Measurements from ENCODE around the gene TREML2.
A peak's percentile ranks its signal among the peaks of the same experiment; 100 is the strongest.
"Not testable (repeated sequence)": the region's sequence is repeated elsewhere in the genome, so short reads cannot be mapped to it uniquely, and the experiment has no call there.

The TREML2 gene, protein sequence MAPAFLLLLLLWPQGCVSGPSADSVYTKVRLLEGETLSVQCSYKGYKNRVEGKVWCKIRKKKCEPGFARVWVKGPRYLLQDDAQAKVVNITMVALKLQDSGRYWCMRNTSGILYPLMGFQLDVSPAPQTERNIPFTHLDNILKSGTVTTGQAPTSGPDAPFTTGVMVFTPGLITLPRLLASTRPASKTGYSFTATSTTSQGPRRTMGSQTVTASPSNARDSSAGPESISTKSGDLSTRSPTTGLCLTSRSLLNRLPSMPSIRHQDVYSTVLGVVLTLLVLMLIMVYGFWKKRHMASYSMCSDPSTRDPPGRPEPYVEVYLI

DNA sequence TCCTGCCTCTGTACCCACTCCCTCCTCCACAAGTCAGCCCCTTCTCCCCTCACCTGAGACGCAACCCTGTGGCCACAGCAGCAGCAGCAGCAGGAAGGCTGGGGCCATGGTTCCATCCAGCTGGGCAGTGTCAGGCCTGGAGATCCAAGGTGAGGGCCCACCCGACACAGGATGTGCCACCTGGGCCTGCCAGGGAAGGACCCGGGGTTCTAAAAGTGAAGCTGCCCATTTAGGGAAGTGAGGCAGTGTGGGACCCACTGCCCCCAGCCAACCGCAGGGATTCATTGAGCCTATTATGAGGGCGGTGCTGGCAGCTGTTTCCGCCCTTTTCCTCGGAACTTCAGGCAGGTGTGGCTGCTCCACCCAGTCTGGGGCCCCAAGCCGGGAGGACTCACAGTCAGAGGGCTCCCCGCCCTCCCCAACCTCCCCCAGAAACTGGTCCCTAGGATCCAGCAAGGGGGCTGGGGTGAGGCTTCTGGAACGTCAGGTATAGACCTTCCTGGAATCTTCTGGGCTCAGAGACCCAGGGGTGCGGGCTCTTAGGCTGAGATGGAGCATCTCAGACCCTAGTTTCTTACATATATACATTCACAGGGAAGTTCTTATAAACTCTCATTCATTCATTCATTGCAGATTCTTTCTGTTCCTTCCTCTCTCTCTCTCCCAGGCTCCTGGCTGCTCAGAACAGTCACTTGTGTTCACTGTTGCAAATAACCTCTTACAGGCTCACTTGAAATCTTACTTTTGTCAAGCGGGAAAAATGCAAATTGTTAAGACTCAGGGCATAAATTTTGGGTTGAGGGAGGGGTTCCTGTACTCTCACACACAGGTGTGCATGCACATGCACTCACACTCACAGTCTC, at the start of gene TREML2:
Gene TREML2 (minus strand): TSS at position 249 of the 863 bp plus-strand sequence. CDS start 141 bp downstream, at position 108.
- peak; percentile 35 for DNase-seq

DNA sequence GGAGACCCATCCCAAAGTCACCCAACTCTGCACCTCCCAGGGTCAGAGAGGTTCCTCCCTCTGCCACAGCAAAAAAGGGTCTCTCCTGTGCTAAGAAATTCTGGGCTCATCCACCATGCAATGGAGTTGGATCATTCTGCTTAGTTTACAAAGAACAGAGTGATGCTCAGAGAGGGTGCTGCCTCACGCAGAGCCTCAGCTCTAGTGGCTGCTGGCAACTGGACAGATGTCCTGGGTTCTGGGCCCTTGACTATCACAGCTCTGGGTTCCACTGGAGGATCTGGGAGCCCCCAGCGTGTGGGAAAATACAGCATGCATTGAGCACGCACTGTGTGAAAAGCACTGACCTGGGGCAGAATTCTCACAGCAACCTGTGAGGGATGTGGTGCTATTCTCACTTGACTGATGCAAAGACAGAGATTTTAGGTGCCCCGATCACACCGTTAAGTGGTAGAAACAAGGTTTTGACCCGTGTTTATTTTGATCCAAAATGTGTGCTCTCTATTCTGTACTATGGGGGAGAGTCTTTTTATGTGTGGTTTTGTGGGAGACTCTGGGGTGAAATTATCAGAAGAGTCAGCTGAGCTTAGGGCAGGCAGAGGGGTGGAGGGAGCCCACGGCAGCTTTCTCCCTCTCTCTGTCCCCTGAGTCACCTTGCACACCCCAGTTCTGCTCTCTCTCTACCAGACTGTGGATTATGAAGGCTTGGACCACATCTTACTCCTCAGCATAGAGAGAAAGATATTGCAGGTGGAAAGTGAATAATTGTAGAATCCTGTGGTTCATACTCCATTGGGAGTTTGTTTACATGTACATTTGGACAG, 47.1 kb upstream of the TREML2 start:
- DNase-seq: no peak

DNA sequence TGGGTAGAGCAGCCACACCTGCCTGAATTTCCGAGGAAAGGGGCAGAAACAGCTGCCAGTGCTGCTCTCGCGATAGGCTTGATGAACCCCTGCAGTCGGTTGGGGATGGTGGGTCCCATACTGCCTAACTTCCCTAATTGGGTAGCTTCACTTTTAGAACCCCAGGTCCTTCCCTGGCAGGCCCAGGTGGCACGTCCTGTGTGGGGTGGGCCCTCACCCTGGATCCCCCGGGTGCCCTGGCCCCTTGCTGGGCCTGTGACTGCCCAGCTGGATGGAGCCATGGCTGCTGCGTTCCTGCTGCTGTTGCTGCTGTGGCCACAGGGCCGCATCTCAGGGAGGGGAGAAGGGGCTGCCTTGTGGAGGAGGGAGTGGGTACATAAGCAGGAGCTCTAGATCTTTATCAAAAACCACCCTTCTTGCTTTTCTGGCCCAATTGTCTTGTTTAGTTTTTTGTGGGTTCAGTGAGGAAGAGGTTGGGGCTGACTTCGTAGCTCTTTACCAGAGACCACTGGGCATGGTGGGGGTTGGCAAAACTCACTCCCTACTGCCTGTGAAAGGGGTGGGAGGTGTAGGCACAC, 46.4 kb upstream of the TREML2 start:
- no peak for DNase-seq

DNA sequence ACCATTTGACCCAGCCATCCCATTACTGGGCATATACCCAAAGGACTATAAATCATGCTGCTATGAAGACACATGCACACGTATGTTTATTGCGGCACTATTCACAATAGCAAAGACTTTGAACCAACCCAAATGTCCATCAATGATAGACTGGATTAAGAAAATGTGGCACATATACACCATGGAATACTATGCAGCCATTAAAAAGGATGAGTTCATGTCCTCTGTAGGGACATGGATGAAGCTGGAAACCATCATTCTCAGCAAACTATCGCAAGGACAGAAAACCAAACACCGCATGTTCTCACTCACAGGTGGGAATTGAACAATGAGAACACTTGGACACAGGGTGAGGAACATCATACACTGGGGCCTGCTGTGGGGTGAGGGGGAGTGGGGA, 45.6 kb upstream of the TREML2 start:
- DNase-seq: not testable (repeated sequence)

DNA sequence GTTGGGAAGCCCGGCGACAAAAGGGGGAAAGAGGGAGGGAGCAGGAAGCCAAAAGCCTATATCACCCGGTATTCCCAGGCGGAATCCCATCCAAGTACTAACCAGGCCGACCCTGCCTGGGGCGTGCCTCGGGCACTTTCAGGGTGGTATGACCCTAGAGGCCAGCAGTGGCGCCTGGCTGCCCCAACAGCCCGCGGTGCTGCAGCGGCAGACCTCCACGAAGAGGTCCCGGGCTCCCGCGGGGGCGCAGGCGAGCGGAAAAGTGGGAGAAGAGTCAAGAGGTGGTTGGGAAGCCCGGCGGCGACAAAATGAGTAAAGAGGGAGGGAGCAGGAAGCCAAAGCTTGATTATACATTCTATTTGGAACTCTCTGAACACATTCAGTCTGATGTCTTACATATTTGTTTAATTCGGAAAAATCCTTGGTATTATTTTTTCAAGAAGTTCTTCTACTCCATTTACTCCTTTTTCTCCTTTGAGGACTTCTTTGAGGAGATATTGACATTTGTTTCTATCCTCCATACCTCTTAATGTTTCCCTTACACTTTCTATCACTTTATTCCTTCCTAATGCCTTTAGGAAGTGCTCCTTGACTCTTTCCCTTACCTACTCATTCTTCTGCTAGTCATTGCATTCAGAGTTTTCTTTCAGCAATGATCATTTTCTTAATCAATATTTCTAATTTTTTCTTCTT, 38.7 kb upstream of the TREML2 start:
- DNase-seq: no peak

DNA sequence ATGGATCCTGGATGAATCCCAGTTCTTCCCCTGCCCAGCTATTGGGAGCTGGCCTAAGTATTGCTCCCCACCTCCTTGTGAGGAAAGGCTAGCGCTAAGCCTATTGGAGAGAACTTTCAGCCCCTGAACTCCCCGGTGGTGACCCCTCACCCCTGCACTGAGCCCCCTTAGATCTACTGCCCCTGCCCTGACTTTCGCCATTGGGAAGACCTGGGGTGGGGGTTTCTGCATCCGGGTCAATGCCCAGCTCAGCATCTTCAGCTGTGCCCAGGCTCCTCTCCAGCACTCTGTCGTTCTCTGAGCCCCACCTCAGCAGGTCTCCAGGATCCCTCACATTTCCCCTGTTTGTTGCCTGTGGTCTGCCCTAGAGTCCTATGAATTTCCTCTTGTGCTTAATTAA, 36.2 kb upstream of the TREML2 start:
- no peak for DNase-seq

GRCh38 chr6:41236276-41236675, 35.3 kb upstream of the TREML2 start:
- no peak for DNase-seq

DNA sequence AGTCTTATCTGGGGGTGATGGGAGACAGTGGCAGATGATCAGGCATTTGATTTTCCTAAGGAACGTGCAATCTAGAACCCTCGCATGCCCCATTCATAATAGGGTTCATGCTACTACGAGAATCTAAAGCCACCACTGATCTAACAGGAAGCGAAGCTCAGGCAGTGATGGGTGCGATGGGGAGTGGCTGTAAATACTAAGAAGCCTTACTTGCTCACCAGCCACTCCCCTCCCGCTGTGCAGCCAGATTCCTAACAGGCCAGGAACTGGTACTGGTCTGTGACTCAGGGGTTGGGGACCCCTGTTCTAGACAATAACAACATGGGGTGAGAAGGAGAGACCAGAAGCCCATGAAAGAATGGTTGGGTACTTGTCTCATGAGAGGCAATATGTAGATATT, 31.7 kb upstream of the TREML2 start:
- DNase-seq: no peak

DNA sequence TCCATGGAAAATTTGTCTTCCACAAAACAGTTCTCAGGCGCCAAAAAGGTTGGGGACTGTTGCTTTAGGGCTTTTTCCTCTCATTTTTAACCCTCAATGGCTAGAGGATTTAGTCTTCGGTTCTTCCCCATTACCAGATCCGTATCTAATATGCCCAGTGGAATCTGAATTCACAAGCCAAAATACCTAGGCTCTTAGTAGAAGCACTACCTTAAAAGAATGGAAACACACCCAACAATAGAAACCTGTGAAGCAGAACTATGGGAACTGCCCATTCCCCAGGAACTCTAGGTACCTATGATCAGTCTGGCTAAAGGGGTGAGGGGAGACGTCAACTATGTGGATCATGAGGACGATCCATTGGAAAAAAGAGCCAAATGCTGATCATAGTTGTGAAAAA, 30.3 kb upstream of the TREML2 start:
- DNase-seq: no peak

GRCh38 chr6:41229721-41230120, 28.8 kb upstream of the TREML2 start:
- no peak for DNase-seq

- DNase-seq: no peak
These were observed 27.7 kb upstream of the TREML2 start for GRCh38 chr6:41228616-41229015.

DNA sequence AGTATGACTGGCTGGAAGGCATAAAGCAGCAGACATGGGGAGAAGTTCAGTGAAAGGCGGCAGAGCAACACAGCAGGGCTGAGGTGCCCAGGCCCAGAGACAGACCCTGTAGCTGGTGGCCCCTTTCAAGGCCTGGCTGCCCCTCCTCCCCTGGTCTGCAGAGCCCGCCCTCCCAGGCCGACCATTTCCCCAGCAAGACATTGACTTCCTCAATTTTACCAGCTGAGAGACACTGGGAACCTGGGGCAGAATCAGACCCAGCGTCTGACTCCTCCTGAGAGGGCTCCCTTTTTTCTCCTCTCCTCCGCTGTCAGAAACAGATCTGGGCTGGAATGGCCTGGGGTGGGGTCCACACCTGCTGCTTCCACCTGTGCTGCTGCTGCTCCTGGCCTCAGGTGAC, 27.1 kb upstream of the TREML2 start, which contains the start of gene TREML4:
Gene TREML4 (plus strand): TSS at position 254 of the 400 bp plus-strand sequence. CDS start 79 bp downstream, at position 333.
- DNase-seq: peak; percentile 30

GRCh38 chr6:41226752-41227151, 25.8 kb upstream of the TREML2 start:
- DNase-seq: no peak

DNA sequence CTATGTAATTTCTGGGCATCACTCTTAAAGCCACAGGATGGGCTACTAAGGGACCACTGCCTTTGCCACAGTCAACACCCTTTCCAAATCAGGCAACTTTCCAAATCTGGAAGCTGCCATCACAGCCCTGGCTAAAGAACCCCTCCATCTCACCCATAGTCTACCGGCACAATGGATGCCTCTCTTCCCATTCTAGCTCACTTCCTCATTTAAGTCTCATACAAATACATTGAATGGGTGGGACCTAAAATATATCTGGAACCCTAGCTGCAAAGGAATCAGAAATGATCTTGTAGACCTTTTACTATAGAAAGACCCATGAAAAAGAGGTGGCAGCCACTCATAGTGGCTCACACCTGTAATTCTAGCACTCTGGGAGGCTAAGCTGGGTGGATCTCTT, 23.9 kb upstream of the TREML2 start:
- DNase-seq: no peak

DNA sequence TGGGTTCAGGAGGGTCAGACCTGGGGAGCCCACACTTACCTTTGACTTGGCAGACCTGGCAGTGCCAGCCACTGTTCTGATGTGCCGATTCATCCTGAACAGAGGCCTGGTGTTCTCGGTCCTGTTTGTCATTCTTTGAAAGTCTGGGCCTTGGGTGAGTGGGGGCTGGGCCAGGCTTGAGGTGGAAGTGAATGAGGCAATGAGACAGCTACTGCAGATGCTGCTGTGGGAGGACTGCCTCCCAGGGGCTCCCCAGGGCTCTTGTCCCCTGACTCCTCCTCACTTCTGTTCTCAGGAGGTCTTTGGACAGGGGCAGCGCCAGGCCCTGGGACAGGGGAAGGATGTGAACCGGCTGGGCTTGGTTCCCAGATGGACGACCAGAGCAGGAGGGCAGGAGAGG, 21.6 kb upstream of the TREML2 start:
- DNase-seq: no peak

DNA sequence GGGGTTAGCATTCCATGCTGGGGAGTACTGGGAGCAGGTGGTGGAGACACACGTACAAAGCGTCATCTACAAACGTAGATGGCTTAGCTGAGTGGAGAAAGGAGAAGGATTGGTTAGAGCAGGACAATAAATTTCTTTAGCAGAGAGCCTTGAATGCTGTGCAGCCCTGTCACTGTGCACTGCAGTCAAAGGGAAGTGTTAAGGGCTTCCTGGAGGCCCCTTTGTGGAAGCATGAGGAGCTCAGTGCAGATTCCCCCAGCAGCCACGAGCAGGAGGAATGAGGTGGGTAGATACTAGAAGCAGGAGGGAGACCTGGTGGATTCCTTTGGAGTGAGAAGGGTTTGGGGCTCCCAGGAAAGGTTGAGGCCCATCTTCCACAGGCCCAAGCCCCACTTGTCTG, 21.1 kb upstream of the TREML2 start:
- no peak for DNase-seq

DNA sequence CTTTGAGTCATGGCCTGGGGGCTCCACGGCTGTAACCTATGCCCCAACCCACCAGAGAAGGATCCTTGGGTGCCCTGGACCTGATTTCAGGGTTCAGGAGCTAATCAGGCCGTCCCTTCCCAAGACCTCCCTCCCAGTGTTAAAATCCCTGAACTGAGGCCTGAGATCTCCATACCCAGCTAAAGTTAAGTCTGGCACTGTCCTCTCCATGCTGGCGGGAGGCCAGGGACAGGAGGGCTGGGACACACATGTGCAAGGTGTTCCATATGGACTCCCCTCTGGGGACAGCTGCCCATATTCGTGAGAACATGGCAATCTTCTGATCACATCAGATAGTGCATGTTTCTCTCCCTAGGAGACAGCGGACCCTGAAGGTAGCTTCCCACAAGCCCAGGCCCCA, 15.7 kb upstream of the TREML2 start:
- DNase-seq: no peak

- no peak for DNase-seq
These were observed 14.8 kb upstream of the TREML2 start for GRCh38 chr6:41215777-41216176.

DNA sequence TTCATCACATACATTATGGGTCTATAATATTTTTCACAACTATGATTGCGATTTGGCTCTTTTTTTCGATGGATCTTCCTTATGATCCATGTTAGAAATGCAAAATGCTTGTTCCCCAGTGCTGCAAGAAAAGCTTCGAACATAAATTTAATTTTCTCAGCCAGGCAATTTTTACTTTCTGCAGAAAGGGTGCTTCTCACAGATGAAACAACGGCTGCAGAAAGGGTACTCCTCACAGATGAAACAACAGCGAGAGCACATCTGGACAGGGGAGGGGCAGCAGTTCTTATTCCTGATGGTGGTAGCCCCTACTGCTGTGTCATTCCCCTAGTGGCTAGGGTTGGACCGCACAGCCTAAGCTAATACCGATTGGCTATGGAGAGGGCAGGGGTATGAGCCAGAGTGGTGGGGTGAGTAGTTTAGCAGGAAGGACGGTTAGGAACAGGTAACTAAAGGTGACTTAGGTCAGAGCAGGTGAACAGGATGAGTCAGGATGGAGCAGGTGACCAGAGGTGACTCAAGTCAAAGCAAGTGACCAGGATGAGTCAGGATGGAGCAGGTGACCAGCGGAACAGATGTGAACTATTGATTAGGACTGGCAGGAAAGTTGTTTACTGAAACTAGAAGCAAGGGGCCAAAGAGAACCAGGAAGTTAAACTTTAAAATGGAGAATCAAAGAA, 13.8 kb upstream of the TREML2 start:
- DNase-seq: no peak

DNA sequence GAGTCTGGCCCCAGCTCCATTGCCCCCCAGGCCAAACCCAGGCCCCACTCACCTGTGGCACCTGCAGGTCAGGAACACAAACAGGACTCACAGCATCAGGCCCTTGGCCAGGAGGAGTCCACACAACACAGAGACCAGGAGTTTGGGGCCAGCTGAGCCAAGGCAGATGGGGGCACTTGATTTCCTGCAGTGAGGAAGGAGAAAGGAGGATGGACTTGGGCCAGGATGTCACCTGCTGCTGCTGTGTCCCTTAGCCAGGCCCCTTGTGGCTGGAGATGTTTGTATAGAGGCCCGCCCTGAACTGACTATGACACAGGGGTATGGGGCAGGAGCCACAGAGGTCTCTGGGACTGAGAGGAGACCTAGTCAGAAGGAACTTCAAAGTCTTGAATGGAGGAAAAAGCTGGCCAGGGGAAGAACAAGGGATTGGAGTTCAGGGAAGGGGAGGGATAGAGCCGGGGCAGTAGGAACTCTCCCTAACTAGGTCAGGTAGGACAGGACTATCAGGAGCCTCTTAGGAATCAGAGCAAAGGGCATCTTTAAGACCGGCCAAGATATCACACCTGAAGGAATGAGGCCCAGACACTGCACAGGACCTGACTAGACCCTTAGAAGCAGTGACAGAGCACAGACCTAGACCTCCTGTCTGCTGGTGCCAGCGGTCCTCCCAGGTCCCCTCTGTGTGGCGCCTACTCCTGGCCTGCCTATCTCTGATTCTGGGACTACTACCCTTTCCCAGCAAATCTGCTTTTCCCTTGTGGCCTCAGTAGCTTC, 8.8 kb upstream of the TREML2 start:
- no peak for DNase-seq

Data from KG1 (cell line).